ENCODE measurements around the gene DYNC1I1. TPM values are rescaled to one million over a fixed set of nuclear protein-coding genes. Genes with fewer than 3 reads are reported as not detected.

DYNC1I1 gene
- total and polyA plus RNA-seq, 2 donors (not counting 1 experiment from before 2014, with no cell fraction given) = 0.17 to 0.30 TPM

DNA sequence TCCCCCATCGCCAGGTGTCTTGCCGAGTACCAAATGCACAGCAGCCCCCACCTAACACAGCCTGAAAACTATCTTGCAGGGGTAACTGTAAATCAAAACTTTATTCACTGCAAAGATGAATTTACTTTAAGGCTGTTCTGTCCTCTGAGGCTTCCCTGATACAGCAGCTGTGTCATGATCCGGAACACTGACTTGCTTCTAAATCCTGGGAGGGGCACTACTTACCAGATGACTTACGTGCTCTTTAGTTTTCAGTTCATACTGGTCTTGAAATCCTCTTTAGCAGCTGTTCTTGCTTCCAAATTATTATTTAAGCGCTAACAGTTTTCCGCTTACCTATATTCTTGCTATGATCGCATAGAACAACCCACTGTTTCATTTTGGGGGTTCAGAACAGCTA, 4.9 kb downstream of the DYNC1I1 start:
- H4K20me1 ChIP-seq (ENCODE audit: control insufficient read depth, extremely low read depth, insufficient read depth, low read length) = no peaks in the 10 kb centered on the region
- H3K4me1 ChIP-seq (ENCODE audit: control insufficient read depth, extremely low read depth, insufficient read depth, low read length) = no peaks in the 10 kb centered on the region
- H3K27ac ChIP-seq (ENCODE audit: insufficient read depth, low read length) = no peak overlapping the region
- no peaks in the 10 kb centered on the region for H3K9me3 ChIP-seq (ENCODE audit: control insufficient read depth, insufficient read depth, low read depth, low read length)
- H3K9ac ChIP-seq (ENCODE audit: insufficient read depth, low read length) = no peak overlapping the region
- H3K4me3 ChIP-seq (replicated peaks in 1 of 4; ENCODE audit: control extremely low read depth in 1 of 4, insufficient read depth in 1 of 4, low read depth in 3 of 4, low read length in 4 of 4) = no peak overlapping the region
- H3K36me3 ChIP-seq (ENCODE audit: control insufficient read depth, insufficient read depth, low read length) = no peaks in the 10 kb centered on the region
- no peak overlapping the region for H3K4me2 ChIP-seq (ENCODE audit: extremely low read depth, insufficient read depth, low read length)
- no peaks in the 10 kb centered on the region for H3K79me2 ChIP-seq (ENCODE audit: control insufficient read depth, insufficient read depth, low read length)
- H3K27me3 ChIP-seq (ENCODE audit: control insufficient read depth, insufficient read depth, low read length) = no peaks in the 10 kb centered on the region
- no peak for TF ChIP-seq EZH2 (IDR thresholded peaks at IDR 0.05; ENCODE audit: low read length, missing control alignments)
- TF ChIP-seq, protein P1, sequence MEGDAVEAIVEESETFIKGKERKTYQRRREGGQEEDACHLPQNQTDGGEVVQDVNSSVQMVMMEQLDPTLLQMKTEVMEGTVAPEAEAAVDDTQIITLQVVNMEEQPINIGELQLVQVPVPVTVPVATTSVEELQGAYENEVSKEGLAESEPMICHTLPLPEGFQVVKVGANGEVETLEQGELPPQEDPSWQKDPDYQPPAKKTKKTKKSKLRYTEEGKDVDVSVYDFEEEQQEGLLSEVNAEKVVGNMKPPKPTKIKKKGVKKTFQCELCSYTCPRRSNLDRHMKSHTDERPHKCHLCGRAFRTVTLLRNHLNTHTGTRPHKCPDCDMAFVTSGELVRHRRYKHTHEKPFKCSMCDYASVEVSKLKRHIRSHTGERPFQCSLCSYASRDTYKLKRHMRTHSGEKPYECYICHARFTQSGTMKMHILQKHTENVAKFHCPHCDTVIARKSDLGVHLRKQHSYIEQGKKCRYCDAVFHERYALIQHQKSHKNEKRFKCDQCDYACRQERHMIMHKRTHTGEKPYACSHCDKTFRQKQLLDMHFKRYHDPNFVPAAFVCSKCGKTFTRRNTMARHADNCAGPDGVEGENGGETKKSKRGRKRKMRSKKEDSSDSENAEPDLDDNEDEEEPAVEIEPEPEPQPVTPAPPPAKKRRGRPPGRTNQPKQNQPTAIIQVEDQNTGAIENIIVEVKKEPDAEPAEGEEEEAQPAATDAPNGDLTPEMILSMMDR (conservative IDR thresholded peaks at IDR 0.05 in 1 of 2, IDR thresholded peaks at IDR 0.05 in 1 of 2; ENCODE audit: low read depth in 1 of 2, low read length in 2 of 2) = no peak
- DNase-seq (ENCODE audit: low read depth in 2 of 2) = no peak
- no peak overlapping the region for H2AFZ ChIP-seq (ENCODE audit: low read length)

DNA sequence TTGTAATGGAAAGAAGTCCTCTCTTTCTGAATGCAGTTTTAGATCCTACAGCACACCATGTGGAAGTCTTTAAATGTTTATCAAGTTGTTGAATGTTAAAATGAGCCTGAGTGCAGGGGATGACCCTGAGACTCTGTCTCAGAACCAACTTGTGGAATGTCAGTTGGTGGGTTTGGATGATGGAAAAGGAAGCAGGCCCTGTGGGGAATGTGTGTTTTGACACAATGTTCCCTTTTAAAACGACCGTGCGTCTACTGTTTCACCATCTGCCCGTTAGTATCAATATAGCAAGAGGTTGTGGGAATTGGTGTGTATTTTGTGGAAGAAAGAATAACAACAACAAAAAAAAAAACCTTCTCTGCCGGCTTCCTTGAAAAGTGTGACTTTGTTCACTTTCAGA, 8.3 kb downstream of the DYNC1I1 start:
- Histone ChIP-seq H3K4me3 (replicated peaks in 1 of 4; ENCODE audit: control extremely low read depth in 1 of 4, insufficient read depth in 1 of 4, low read depth in 3 of 4, low read length in 4 of 4) (no peak overlapping the region), H3K27ac (ENCODE audit: insufficient read depth, low read length) (no peak overlapping the region), H3K4me1 (ENCODE audit: control insufficient read depth, extremely low read depth, insufficient read depth, low read length) (no peaks in the 10 kb centered on the region), H3K4me2 (ENCODE audit: extremely low read depth, insufficient read depth, low read length) (no peak overlapping the region), H3K9me3 (ENCODE audit: control insufficient read depth, insufficient read depth, low read depth, low read length) (no peaks in the 10 kb centered on the region), H3K36me3 (ENCODE audit: control insufficient read depth, insufficient read depth, low read length) (no peaks in the 10 kb centered on the region), H3K27me3 (ENCODE audit: control insufficient read depth, insufficient read depth, low read length) (no peaks in the 10 kb centered on the region), H2AFZ (ENCODE audit: low read length) (no peak overlapping the region), H3K9ac (ENCODE audit: insufficient read depth, low read length) (no peak overlapping the region), H4K20me1 (ENCODE audit: control insufficient read depth, extremely low read depth, insufficient read depth, low read length) (no peaks in the 10 kb centered on the region), H3K79me2 (ENCODE audit: control insufficient read depth, insufficient read depth, low read length) (no peaks in the 10 kb centered on the region)
- no peak for TF ChIP-seq EZH2 (IDR thresholded peaks at IDR 0.05; ENCODE audit: low read length, missing control alignments)
- TF ChIP-seq, protein P1 (conservative IDR thresholded peaks at IDR 0.05 in 1 of 2, IDR thresholded peaks at IDR 0.05 in 1 of 2; ENCODE audit: low read depth in 1 of 2, low read length in 2 of 2) = no peak
- no peak for DNase-seq (ENCODE audit: low read depth in 2 of 2)

- no peak overlapping the region for H3K27ac ChIP-seq (ENCODE audit: insufficient read depth, low read length)
- no peaks in the 10 kb centered on the region for H4K20me1 ChIP-seq (ENCODE audit: control insufficient read depth, extremely low read depth, insufficient read depth, low read length)
- H3K4me2 ChIP-seq (ENCODE audit: extremely low read depth, insufficient read depth, low read length) = no peak overlapping the region
- no peaks in the 10 kb centered on the region for H3K27me3 ChIP-seq (ENCODE audit: control insufficient read depth, insufficient read depth, low read length)
- TF ChIP-seq EZH2 (IDR thresholded peaks at IDR 0.05; ENCODE audit: low read length, missing control alignments) = no peak
- TF ChIP-seq, protein P1 (conservative IDR thresholded peaks at IDR 0.05 in 1 of 2, IDR thresholded peaks at IDR 0.05 in 1 of 2; ENCODE audit: low read depth in 1 of 2, low read length in 2 of 2) = no peak
- no peak overlapping the region for H3K4me3 ChIP-seq (replicated peaks in 1 of 4; ENCODE audit: control extremely low read depth in 1 of 4, insufficient read depth in 1 of 4, low read depth in 3 of 4, low read length in 4 of 4)
- no peak for DNase-seq (ENCODE audit: low read depth in 2 of 2)
- no peaks in the 10 kb centered on the region for H3K36me3 ChIP-seq (ENCODE audit: control insufficient read depth, insufficient read depth, low read length)
- no peak overlapping the region for H3K9ac ChIP-seq (ENCODE audit: insufficient read depth, low read length)
- no peak overlapping the region for H2AFZ ChIP-seq (ENCODE audit: low read length)
- H3K79me2 ChIP-seq (ENCODE audit: control insufficient read depth, insufficient read depth, low read length) = no peaks in the 10 kb centered on the region
- no peaks in the 10 kb centered on the region for H3K9me3 ChIP-seq (ENCODE audit: control insufficient read depth, insufficient read depth, low read depth, low read length)
- H3K4me1 ChIP-seq (ENCODE audit: control insufficient read depth, extremely low read depth, insufficient read depth, low read length) = no peaks in the 10 kb centered on the region
Observed at GRCh38 chr7:95781961-95782586, 9.7 kb downstream of the DYNC1I1 start.

Data from fibroblast of lung (primary cell).